NOMO-1 treated with DMSO at 0.1 percent for 48 hours (cell line): ENCODE results near the gene IL13.

Experiments used
- DNase-seq: peaks from one replicate; lab custom pipeline; 2025; ENCODE audit not compliant: unreplicated experiment; lab: John Stamatoyannopoulos, UW

The IL13 gene

DNA sequence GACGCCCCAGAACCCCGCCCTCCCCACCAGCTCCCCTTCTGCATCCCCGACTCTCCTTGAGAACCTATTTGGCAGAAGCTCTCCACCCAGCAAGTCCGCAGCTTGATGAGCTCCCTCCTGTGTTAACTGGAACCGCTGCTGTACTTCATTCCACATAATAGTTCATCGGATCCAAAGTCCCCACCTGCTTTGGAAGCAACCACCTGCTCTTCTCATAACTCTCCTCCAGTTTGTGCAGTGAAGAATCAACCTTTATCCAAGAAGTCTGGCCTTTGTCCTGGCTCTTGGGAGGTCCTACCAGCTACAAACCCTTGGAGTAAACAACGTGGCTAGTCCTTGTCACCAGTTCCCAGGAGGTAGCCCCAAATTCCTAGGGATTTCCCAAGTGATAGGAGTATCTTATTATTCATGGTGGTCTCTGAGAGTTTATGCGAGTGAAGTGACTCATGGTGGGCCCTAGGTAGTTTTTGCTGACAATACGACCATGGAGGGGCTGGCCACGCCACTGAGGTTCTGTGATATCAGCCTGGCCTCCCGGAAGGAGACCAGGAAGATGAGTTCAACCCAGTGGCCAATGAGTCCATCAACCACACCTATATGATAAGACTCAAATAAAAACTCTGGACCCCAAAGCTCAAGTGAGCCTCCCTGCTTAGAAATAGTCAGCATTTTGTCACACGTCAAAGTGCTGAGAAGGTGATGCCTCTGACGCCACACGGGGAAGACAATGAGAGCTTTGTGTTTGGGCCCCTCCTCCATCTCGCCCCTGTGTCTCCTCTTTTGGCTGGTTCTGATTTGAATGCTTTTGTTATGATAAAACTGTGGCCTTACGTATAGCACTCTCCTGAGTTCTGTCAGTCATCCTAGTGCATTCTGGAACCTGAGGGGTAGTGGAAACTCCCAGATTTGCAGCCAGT is 12.3 kb downstream of the IL13 start:
- DNase-seq: no peak

DNA sequence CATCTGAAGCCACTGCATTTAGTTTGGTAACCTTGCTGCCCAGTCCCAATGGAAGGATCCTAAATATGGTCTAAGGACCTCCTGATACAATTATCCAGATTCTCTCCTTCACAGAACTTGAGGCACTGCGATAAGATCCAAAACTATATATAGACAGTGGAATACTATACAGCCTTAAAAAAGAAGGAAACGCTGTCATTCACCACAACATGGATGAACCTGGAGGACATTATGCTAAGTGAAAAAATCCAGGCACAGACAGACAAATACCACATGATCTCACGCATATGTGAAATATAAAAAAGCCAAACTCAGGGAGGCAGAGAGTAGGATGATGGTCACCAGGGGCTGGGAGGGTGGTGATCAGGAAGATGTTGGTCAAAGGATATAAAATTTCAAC is 13.0 kb downstream of the IL13 start:
- DNase-seq: no peak

GRCh38 chr5:132673488-132673887 is 15.5 kb downstream of the IL13 start:
- no peak for DNase-seq

GRCh38 chr5:132673939-132674630 is 16.1 kb downstream of the IL13 start, which contains the start of gene IL4:
TSS of gene IL4 (plus strand) at chr5:132673989. CDS start at chr5:132674051, 62 bp downstream.
- DNase-seq: no peak

- DNase-seq: no peak
These were observed 16.9 kb downstream of the IL13 start for GRCh38 chr5:132674671-132675506.

DNA sequence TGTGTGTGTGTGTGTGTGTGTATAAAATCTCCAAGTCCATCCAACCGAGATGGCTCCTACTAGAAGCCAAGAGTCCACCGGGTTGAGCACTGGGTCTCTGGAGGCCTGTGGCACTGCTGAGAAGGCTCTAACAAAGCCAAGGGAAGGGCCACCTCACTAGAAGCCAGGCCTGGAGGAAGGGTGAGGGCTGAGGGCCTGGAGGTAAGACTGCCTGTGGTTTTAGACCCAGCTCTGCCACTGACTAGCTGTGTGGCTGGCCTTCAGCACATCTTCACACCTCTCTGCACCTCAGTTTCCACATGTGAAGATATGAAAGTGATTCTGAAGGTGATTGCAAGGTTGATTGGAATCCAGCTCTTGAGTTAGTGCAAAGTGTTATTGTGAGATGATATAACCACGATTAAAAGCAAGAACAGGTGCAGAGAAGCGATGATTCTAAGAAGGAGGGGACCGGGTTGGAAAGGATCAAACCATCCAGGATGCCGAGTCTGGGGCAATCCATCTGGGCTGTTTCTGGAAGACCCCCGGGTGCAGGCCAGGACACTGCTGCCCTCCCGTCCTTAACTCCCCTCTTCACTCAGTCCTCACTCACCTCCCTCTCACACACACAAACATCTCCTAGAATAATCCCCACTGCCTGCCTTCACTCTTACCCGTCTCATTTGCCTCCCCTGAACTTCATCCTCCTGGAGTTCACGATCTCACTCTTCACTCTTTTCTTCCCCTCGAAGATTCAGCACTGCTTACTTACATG is 18.1 kb downstream of the IL13 start:
- DNase-seq: no peak

DNA sequence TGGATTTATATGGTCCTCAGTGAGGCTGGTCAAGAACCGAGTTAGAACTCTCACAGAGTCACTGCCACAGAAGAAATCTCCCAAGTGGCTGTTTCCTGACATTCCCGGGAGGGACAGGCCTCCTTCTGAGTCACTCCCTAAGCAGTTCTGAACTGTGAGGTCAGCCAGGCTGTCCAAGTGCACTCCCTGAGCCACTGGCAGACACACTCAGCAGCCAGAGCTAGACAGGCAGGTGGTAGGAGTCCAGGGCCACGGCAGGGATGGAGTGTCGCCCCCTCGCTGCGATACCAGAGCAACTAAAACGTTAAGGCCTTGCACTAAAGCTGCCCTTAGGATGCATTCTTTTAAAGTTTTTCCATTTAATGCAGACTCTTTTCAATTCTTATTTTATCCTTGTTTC is 19.2 kb downstream of the IL13 start:
- DNase-seq: no peak

DNA sequence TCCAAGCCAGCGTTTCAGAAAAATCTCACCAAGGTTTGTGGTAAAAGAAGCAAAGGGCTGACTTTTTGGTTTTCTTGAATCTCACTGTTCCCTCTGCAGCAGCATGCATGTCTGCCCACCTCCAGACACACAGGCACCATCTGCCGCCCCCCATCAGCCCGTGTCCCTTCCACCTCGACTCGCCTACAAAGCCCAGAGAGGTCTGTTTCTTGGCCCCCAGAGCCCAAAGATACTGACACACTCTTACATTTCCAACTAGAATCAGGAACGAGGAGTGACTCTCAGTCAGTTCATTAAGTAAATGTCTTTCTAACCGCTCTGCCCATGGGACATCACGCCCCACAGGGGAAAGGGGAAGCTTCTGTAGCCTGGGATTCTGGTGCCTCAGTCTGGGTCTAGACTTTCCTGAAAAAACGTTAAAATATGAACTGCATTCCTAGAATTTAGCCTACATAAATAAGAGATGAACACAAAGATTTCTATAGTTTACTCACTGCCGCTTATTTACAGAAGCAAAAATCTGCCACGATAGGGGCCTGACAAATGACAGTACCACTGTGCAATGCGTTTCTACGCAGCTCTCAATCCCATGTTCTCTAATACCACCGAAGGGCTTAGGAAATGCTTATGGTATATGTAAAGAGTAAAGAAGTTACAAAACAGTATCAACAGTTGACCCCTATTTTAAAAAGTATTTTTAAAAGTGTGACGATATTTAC is 19.9 kb downstream of the IL13 start:
- no peak for DNase-seq

DNA sequence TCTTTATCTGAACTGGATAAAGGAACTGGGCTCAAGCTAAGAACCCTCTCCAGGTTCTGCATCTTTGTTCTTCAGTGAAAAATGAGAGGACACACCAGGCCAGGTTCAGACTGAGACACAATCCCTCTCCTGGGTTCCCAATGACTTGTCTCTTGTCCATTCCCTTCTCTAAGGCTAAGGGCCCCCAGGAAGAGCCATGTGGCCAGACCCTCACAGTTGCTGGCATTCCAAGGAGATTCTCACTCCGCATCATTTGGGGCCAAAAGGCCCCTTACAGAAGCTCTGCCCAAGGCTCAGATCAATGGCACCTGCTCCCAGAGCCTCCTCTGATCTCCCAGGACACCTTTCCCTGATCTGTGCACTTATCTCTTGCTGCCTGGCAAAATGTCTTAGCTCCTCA is 20.8 kb downstream of the IL13 start:
- DNase-seq: no peak

GRCh38 chr5:132679166-132679565 is 21.2 kb downstream of the IL13 start:
- DNase-seq: no peak

GRCh38 chr5:132679717-132680380 is 21.9 kb downstream of the IL13 start:
- no peak for DNase-seq

DNA sequence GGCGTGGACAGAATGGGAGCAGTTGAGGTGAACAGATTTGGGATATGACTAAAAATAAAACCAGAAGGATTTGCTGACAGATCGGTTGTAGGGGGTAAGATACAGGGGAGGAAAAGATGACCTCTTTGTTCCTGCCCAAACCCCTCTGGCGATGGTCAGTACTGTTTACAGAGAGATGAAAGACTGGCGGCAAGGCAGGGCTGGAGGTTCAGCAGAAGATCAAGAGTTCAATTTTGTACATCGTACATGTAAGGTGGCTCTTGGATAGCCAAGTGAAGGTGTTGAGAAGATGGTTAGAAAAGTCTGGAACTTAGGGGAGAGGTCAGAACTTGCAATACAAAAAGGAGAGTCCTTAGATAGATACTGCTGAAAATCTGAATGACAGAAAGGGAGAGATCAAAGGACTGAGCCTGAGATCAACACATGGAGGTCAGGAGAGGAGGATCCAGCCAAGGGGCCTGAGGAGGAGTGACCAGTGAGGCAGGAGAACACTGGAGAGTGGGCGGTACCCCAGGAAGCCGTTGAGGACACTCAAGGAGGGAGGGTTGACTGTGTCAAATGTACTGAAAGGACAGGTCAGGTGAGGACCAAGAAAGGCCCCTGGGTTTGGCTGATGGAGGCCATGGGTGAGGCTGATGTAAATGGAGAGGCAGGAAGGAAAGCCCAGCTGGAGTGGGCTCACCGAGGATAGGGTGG is 23.0 kb downstream of the IL13 start:
- no peak for DNase-seq

GRCh38 chr5:132681476-132681831 is 23.5 kb downstream of the IL13 start:
- no peak for DNase-seq

GRCh38 chr5:132681983-132682382 is 24.0 kb downstream of the IL13 start:
- DNase-seq: no peak

- no peak for DNase-seq
These were observed 26.5 kb downstream of the IL13 start for GRCh38 chr5:132684491-132684890.

GRCh38 chr5:132684922-132685720 is 27.1 kb downstream of the IL13 start:
- DNase-seq: no peak

- DNase-seq: no peak
These were observed 28.2 kb downstream of the IL13 start for GRCh38 chr5:132686193-132686592.

- DNase-seq: no peak
These were observed 30.0 kb downstream of the IL13 start for GRCh38 chr5:132687995-132688394.
